GM23338 (cell line): ENCODE data around the gene CIART. TPM values are rescaled to one million over a fixed set of nuclear protein-coding genes. Genes with fewer than 3 reads are reported as not detected.

Source experiments
- CTCF ChIP-seq, 2 experiments: fragments of 200-600 bp in 1 of 2; sonication (generic) in 1 of 2; conservative IDR thresholded peaks; 2 replicates each; pipeline versions ENCODE4 v1.5.1 to v1.6.1; 2016 to 2017; ENCODE audit warnings: antibody characterized with exemption in 2 of 2, low read depth in 2 of 2, mild to moderate bottlenecking in 2 of 2, moderate library complexity in 1 of 2
- ZNF114 ChIP-seq: fragments of 250-450 bp; sonication (Bioruptor Pico); IDR thresholded peaks from 2 replicates; pipeline ENCODE4 v1.5.0; 2020; ENCODE audit warnings: mild to moderate bottlenecking, moderate library complexity
- polyA plus RNA-seq: library from polyadenylated mRNA; unstranded; fragments of >200 nt; fragmentation: Nextera tagmentation; extraction: Ambion mirVana; gene quantifications from 2 replicates; pipeline ENCODE4 v1.2.1, GENCODE V29; 2016
- small RNA-seq: library from RNA; depleted of rRNA; stranded (forward); fragments of <200 nt; gene quantifications from one replicate; pipeline ENCODE3, GENCODE V24; 2014; ENCODE audit warnings: low replicate concordance
- total RNA-seq: library from RNA; depleted of rRNA; stranded (reverse); fragments of >200 nt; shearing (Covaris generic); gene quantifications from 2 replicates; pipeline ENCODE4 v1.2.3, GENCODE V29; 2014; rRNA removed

Gene CIART
- total and polyA plus RNA-seq, 2 experiments from 2014 or later: 9.3 to 16.4 TPM

- TF ChIP-seq CTCF (conservative IDR thresholded peaks at IDR 0.05; ENCODE audit: low read depth in 2 of 2): no peak
- no peak for TF ChIP-seq ZNF114 (CRISPR knock-in tag)
These were observed 50.4 kb downstream of the CIART start (continued) for GRCh38 chr1:150332651-150333290.

Small RNA genes lying within 50 kb of the gene (small RNA-seq; reads per million reads assigned to genes)
- gene RNU2-17P: 2.2 reads per million, percentile 82 among the genes with 10 or more reads in this experiment

Other genes starting within 250 kb of the CIART start
- 26.9 and 37.5 TPM in 2 replicates for gene VPS45, start 214.8 kb upstream of the CIART start, total RNA-seq
- gene VPS45, start 214.8 kb upstream of the CIART start, polyA plus RNA-seq: 17.5 and 23.5 TPM in 2 replicates
- gene PLEKHO1, start 132.6 kb upstream of the CIART start, total RNA-seq: 26.3 and 34.3 TPM in 2 replicates
- 33.1 and 36.7 TPM in 2 replicates for gene PLEKHO1, start 132.6 kb upstream of the CIART start, polyA plus RNA-seq
- gene ANP32E, start 46.4 kb upstream of the CIART start, total RNA-seq: 88.6 and 100 TPM in 2 replicates
- 244 and 257 TPM in 2 replicates for gene ANP32E, start 46.4 kb upstream of the CIART start, polyA plus RNA-seq
- 41.3 and 42.9 TPM in 2 replicates for gene CA14, start 24.8 kb upstream of the CIART start, total RNA-seq
- 47.4 and 50.2 TPM in 2 replicates for gene CA14, start 24.8 kb upstream of the CIART start, polyA plus RNA-seq
- 82.7 and 85.3 TPM in 2 replicates for gene APH1A, start 13.5 kb upstream of the CIART start, total RNA-seq
- 16.5 and 17.7 TPM in 2 replicates for gene APH1A, start 13.5 kb upstream of the CIART start, polyA plus RNA-seq
- 6.6 and 18.5 TPM in 2 replicates for gene C1orf54, start 9.8 kb upstream of the CIART start, total RNA-seq
- 35.5 and 39.4 TPM in 2 replicates for gene C1orf54, start 9.8 kb upstream of the CIART start, polyA plus RNA-seq
- 51.2 and 51.7 TPM in 2 replicates for gene MRPS21, start 11.3 kb downstream of the CIART start, total RNA-seq
- 313 and 335 TPM in 2 replicates for gene MRPS21, start 11.3 kb downstream of the CIART start, polyA plus RNA-seq
- 51.0 and 55.9 TPM in 2 replicates for gene PRPF3, start 39.0 kb downstream of the CIART start, total RNA-seq
- gene PRPF3, start 39.0 kb downstream of the CIART start, polyA plus RNA-seq: 28.7 and 34.3 TPM in 2 replicates
- gene RPRD2, start 81.6 kb downstream of the CIART start, total RNA-seq: 18.0 and 20.4 TPM in 2 replicates
- 12.7 and 16.8 TPM in 2 replicates for gene RPRD2, start 81.6 kb downstream of the CIART start, polyA plus RNA-seq
- gene TARS2, start 204.9 kb downstream of the CIART start, total RNA-seq: 27.1 and 28.4 TPM in 2 replicates
- gene TARS2, start 204.9 kb downstream of the CIART start, polyA plus RNA-seq: 19.5 and 20.3 TPM in 2 replicates
- 0.43 and 1.1 TPM in 2 replicates for gene ECM1, start 225.6 kb downstream of the CIART start, total RNA-seq
- 0.30 and 0.74 TPM in 2 replicates for gene ECM1, start 225.6 kb downstream of the CIART start, polyA plus RNA-seq
- not detected in 2 replicates for gene FALEC, start 233.2 kb downstream of the CIART start, total RNA-seq
- gene FALEC, start 233.2 kb downstream of the CIART start, polyA plus RNA-seq: 1.7 and 2.6 TPM in 2 replicates